NCI-H2029 treated with DMSO at 0.1 percent for 48 hours (cell line): ENCODE results near the gene MLLT3.

ENCODE experiments used
- DNase-seq: peaks from one replicate; lab custom pipeline; 2025; lab: John Stamatoyannopoulos, UW

Gene MLLT3

DNA sequence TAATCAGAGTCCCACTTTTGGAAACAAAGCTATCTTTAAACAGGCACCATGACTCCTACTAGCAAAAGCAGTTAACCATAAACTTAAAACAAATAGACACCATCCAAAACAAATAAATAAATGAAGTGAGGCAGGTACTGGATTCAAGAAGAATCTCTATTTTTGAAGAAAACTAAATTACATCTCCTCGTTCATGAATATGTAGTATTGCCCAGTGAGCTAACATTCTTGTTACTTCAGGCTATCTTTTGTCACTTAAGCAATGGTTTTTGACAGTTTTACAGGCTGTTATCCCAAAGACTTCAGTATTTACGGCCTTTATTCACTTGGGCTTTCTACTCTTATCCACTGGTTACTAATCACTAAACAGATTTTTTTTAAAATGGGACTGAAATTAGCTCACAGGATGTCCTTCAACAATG is 242.5 kb downstream of the MLLT3 start:
- DNase-seq = no peak

GRCh38 chr9:20378851-20379250 is 243.4 kb downstream of the MLLT3 start:
- DNase-seq = no peak

DNA sequence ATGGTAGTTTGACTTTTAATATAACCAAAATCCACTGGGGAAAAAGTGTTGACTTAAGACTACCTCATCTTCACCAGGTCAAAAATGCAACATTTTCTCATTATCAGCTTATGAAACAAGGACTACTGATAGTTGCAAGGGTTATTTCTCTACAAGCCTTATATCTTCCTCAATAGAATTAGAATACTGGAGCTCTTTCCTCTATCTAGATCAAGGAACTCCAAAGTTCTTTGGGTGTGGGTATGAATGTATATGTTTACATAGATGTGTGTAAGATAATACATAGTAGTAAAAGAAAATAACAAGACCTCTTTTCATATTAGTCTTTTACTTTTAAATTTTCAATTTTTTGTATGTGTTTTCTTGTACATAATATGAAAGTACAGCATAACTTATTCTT is 244.5 kb downstream of the MLLT3 start:
- DNase-seq = no peak

DNA sequence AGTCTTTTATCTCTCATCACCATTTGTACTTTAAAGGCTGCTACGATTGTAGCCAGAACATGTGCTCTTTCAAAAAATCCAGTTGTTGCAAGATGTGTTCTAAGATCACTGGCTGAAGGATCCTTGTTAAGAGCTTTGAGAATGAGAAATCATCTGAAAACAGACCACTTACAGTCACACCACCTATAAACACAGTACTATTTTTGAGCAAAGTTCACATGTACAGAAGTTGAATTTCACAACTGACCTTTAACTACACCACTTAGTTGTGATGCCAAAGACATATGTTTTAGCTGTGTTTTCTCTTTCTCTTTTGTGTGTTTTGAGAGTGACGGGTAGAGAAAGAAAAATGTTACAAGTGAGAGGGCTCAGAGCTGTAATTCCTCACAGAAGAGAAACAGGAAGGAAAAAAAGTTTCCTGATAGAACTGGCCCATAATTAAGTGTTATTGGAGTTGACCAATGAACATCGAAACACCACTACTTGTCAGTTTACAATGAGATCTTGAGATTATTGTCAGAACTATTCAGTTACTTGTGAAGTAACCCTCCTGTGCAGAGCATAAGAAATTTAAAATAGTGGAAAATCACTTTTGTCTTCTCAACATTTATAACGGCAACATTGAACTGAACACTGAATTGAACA is 245.4 kb downstream of the MLLT3 start:
- no peak for DNase-seq

DNA sequence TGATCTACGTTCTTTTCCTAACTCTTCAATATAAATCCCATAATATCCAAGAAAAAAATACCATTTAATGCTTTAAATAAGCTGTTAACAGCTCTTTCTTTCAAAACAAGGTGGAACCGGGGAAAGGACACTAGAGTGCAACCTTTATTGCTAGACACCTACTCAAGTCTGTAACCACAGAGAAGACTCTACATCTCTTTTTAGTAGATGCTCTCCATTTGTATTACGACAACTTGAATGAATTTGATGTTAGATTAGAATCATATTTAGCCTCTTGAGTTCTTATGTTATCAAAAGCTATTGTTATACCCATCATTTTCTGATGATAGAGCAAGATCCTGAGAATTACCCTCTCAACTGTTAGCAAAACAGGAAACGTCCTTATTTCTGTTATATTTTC is 246.3 kb downstream of the MLLT3 start:
- no peak for DNase-seq

- DNase-seq = no peak
Measured at GRCh38 chr9:20373263-20373662, 249.0 kb downstream of the MLLT3 start.

DNA sequence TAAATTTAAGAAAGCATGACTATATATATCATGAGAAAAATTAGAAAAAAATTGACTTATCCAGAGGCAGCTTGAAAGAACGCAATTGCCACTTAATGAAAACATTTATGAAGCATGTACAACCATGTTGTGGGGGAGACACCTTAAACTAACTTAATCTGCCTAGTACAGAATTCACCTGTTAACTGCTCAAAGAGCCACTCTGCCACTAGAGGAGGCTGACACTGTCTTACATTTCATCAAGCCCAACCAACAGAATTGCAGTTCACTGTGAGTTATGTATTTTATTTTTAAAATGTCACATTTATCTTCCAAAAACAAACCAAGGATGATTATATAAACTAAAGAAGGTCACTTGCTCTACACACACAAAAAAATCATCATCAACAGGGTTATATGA is 252.9 kb downstream of the MLLT3 start:
- DNase-seq = no peak

DNA sequence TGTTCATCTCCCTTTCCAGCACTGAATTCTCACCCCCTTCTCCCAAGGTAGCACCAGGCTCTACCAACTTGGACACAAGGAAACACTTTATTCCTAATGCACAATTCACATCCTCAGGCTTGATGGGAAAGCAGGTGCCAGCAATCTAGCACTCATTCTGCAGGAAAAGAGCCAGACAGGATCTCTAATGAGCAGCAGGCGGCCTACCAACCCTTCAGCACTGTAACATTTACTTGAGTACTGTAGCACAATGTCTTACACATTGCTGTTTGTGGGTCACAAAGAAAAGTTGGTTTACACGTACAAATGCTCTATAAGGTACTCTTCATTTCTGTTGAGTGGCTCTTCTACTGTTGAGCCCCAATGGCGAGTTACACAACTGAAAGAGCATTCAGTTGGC is 254.4 kb downstream of the MLLT3 start:
- DNase-seq = no peak

DNA sequence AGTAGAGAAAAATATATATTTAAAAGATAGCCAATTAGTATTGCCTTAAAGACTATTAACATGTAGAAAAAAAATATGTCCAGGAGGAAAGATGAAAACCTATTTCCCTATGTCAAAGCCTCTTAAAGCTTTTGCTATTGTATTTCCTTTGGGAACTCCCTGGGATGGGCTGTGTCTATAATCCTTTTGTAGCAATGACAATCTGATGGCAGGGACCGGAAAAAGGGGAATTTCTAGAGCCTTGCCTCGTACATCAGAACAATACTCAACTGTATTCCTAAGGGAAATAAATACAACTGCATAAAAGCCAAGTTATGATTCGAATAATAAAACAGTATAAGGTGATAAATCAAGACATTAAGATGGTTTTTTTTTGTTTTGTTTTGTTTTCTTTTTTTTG is 257.3 kb downstream of the MLLT3 start:
- no peak for DNase-seq

DNA sequence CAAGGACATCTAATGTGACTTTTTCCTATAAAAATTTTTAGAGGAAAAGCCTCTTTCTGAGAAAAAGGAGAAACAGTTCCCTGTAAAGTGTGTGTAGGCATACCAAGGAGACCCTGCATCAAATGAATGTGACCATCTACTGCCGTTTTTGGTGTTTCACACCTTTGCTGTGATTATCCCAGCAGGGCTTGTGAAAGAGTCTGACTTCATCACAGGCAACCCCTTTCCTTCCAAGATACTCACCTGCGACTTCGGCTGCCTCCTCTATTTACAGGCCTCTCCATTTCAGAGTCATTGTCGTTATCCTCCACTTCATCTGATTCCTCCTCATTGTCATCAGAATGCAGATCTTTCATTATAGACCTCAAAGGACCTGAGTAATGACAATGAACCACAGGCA is 259.1 kb downstream of the MLLT3 start:
- no peak for DNase-seq

GRCh38 chr9:20361656-20362570 is 260.4 kb downstream of the MLLT3 start:
- DNase-seq = no peak

GRCh38 chr9:20361229-20361628 is 261.1 kb downstream of the MLLT3 start:
- DNase-seq = no peak

- no peak for DNase-seq
Measured at GRCh38 chr9:20358207-20358606, 264.1 kb downstream of the MLLT3 start.

DNA sequence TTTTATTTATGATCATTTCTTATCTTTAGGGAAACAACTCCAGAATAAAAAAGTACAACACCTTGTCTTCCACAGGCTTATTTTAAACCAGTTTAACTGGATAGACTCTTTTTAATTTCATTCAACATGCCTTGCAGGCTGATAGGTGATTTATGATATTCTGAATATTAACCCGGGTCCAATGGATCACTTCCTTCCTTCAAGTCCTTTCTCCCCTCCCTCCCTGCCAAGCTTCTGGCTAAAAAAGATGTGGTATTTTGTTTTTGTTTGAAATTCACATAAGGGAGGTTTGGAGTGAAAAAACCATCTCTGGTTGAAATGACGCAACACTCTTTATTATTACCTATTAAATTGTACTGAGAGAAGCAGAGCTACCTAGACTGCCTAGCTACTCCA is 265.3 kb downstream of the MLLT3 start:
- no peak for DNase-seq

DNA sequence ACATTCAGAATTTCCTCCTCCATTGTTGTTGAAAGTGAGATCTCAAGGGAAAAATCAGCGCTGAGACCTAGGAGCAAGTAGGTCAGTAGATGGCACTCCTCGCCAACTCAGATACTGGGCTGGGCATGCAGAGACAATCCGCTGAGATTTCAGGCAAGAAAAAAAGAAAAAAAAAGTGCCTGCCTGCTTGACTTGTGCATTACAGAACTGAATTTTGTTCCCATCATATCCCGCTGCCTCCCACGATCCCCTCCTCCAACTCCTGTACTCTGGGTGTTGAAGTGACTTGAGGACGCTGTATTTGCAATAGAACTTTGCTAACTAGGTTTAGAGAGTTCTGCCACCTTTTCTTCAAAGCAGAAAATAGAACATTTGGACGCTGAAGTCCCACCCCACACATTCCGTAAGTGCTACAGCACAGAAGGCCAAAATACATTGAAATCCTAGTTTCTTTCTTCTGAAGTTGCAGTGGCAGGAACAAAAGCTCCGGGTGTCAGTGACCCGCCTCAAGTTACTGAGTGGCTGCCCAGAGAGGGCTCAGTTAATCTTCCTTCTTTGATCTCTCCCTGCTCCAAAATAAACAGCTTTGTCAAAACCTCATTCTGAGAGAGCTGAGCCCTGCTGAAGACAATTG is 265.8 kb downstream of the MLLT3 start:
- no peak for DNase-seq

GRCh38 chr9:20355022-20355421 is 267.3 kb downstream of the MLLT3 start:
- no peak for DNase-seq

GRCh38 chr9:20353931-20354652 is 268.2 kb downstream of the MLLT3 start:
- DNase-seq = no peak

- DNase-seq = no peak
Measured at GRCh38 chr9:20353524-20353923, 268.8 kb downstream of the MLLT3 start.

DNA sequence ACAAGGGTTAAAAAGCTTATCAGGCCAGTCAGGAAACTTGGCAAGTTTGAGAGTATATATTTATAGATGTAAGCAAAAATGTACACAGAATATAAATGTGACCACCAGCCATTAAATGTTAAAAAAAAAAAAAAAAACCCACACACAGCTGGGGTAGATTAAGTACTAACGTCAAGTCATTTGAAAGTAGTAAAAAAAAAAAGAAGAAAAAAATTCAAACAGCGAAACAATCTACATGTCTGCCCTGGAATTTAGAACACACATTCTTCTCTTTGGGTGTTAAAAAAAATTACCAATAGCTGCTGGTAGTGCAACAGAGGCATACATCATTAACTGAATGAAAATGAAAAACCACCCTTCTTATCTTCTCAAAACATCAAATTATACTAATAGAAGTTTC is 269.7 kb downstream of the MLLT3 start:
- DNase-seq = no peak

DNA sequence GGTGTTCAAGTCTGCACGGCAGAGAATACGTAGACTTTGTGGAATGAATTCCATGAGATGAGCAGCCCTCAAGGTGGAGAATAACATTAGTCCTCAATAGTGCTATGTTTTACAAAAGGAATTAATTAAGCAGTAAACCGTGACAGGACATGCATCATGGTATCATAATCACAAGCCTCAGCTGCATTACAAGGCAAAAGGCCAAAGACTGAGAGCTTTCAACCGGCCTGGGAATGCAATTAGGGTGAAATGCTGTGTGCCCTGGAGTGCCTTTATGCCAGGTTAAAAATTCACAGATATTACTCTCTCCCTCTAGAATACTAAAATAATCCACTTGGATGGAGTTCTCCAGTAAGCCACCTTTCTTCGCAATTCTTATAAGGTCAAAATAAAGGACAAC is 270.6 kb downstream of the MLLT3 start:
- DNase-seq = no peak

GRCh38 chr9:20349568-20349967 is 272.7 kb downstream of the MLLT3 start:
- DNase-seq = no peak

DNA sequence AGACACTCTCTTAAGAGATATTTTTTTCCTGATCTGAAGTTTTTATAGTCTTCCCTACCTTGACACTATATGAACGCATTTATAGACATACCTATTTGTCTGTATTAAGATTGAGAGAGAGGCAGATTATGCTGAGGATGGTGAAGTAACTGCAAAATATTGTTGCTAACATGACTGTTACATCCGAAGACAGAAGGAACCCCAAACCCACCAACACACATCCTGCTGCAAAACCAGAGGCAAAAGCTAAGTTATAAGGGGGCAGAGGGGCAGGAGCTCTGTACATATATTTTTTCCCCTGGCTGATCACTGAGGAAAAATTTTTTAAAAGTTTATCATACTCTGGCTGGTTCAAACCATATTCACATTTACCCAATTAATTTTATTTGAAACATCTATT is 279.0 kb downstream of the MLLT3 start:
- DNase-seq = no peak

- DNase-seq = no peak
Measured at GRCh38 chr9:20340511-20340861, 281.8 kb downstream of the MLLT3 start.
